A549 (cell line): Measurements from ENCODE around the gene TMEM207.

Source experiments
- BHLHE40 ChIP-seq: IDR thresholded peaks from 2 replicates; pipeline ENCODE4 v1.6.1; 2012; ENCODE audit warnings: low read depth, low read length, inconsistent platforms
- CEBPB ChIP-seq, 2 experiments: fragments of >200 bp in 1 of 2; sonication (Bioruptor Twin) in 1 of 2; formaldehyde crosslinking in 1 of 2; IDR thresholded peaks; 2 replicates each; pipeline ENCODE4 v1.6.1; 2012 to 2016
- CTCF ChIP-seq: fragments of >200 bp; sonication (Bioruptor Twin); formaldehyde crosslinking; IDR thresholded peaks from 3 replicates; pipeline ENCODE4 v1.5.1; 2016
- ELK1 ChIP-seq: fragments of 150-350 bp; IDR thresholded peaks from 2 replicates; pipeline ENCODE4 v1.6.1; 2014; ENCODE audit warnings: low read depth, mild to moderate bottlenecking, low read length
- ESRRA ChIP-seq: fragments of 150-350 bp; IDR thresholded peaks from 2 replicates; pipeline ENCODE4 v1.6.1; 2014; ENCODE audit warnings: mild to moderate bottlenecking, low read length, borderline replicate concordance
- HDAC2 ChIP-seq: fragments of 200-600 bp; sonication (generic); IDR thresholded peaks from 2 replicates; pipeline ENCODE4 v1.6.1; 2016
- KDM1A ChIP-seq: fragments of 200-600 bp; sonication (generic); IDR thresholded peaks from 2 replicates; pipeline ENCODE4 v1.6.1; 2016; ENCODE audit warnings: low read depth, mild to moderate bottlenecking
- MAX ChIP-seq: IDR thresholded peaks from 2 replicates; pipeline ENCODE4 v1.6.1; 2012
- POLR2A ChIP-seq: IDR thresholded peaks from 2 replicates; pipeline ENCODE4 v1.6.1; 2012; ENCODE audit warnings: mild to moderate bottlenecking, low read length
- RAD21 ChIP-seq, 2 experiments: fragments of >200 bp in 1 of 2; sonication (Bioruptor Twin) in 1 of 2; formaldehyde crosslinking in 1 of 2; IDR thresholded peaks in 1 of 2; conservative IDR thresholded peaks in 1 of 2; 2 replicates in 1 of 2; 3 replicates in 1 of 2; pipeline ENCODE4 v1.6.1; 2012 to 2018; ENCODE audit warnings: inconsistent platforms in 1 of 2
- REST ChIP-seq: fragments of 200-600 bp; sonication (generic); IDR thresholded peaks from 2 replicates; pipeline ENCODE4 v1.6.1; 2016; ENCODE audit warnings: antibody characterized with exemption, mild to moderate bottlenecking, moderate library complexity
- RFX5 ChIP-seq: fragments of 450-650 bp; IDR thresholded peaks from 2 replicates; pipeline ENCODE4 v1.7.1; 2014; ENCODE audit warnings: antibody characterized with exemption, mild to moderate bottlenecking, moderate library complexity
- TP53 ChIP-seq: fragments of 250-450 bp; sonication (Bioruptor Pico); IDR thresholded peaks from 2 replicates; pipeline ENCODE4 v1.5.0; 2021; ENCODE audit warnings: mild to moderate bottlenecking, moderate library complexity
- ZFP36 ChIP-seq: fragments of 450-650 bp; IDR thresholded peaks from 2 replicates; pipeline ENCODE4 v1.6.1; 2014; ENCODE audit warnings: borderline replicate concordance; ENCODE audit not compliant: partially characterized antibody

GRCh38 chr3:190491533-190492054 lies 41.9 kb upstream of the TMEM207 start:
- no peak for TF ChIP-seq ELK1
- TF ChIP-seq ESRRA = no peak
- TF ChIP-seq HDAC2 = no peak
- no peak for TF ChIP-seq RFX5
- TF ChIP-seq CTCF = no peak
- TF ChIP-seq RAD21 (conservative IDR thresholded peaks at IDR 0.05 in 1 of 2, IDR thresholded peaks at IDR 0.05 in 1 of 2) = no peak
- no peak for TF ChIP-seq BHLHE40
- no peak for TF ChIP-seq KDM1A
- TF ChIP-seq TP53 (CRISPR knock-in tag) = no peak
- no peak for TF ChIP-seq POLR2A
- TF ChIP-seq ZFP36 = no peak
- no peak for TF ChIP-seq MAX
- TF ChIP-seq REST = no peak
- TF ChIP-seq CEBPB (IDR thresholded peaks at IDR 0.05) = no peak
